K562 (cell line): Measurements from ENCODE around the gene MYO6. TPM values are rescaled to one million over a fixed set of nuclear protein-coding genes. Genes with fewer than 3 reads are reported as not detected.

Source experiments
- ATAC-seq: fragments of 200-7000 bp; cut with Tn5 transposase; 3 replicates; pipeline ENCODE4 v1.9.1; 2020; ENCODE audit warnings: moderate library complexity
- BruUV-seq: library from RNA; stranded (reverse); fragments of 400-500 nt; replicated peaks from 2 replicates; lab custom pipeline; 2021; lab: Mats Ljungman, UMichigan
- CTCF ChIA-PET: fragments of 300-600 bp; formaldehyde crosslinking; extraction: SDS; loops from one replicate; lab custom pipeline; 2021; ENCODE audit warnings: low intra/inter-chr PET ratio; lab: Yijun Ruan, JAX
- POLR2A ChIA-PET: fragments of 300-600, 350-650 bp; sonication (Branson Sonifier 250); formaldehyde crosslinking; extraction: SDS; loops from one replicate; lab custom pipeline; 2021; ENCODE audit warnings: antibody characterized with exemption, inconsistent platforms; lab: Yijun Ruan, JAX
- DNase-seq, 4 experiments: peaks; one replicate each; pipeline versions ENCODE4 v3.0.0 to v3.0.0-alpha.2; 2011 to 2018; ENCODE audit warnings: low spot score in 3 of 4, mixed read lengths in 3 of 4; ENCODE audit errors: extremely low read depth in 1 of 4
- FAIRE-seq: peaks from 2 replicates; lab custom pipeline; 2011; peaks lifted over from hg19 to GRCh38; lab: Jason Lieb, UNC
- H2AFZ ChIP-seq: 2 replicates; pipeline ENCODE4 v1.6.0; 2011; ENCODE audit warnings: low read depth, low read length, control low read depth, inconsistent platforms
- H3K27ac ChIP-seq: fragments of 200-600 bp; 3 replicates; pipeline ENCODE4 v1.8.0; 2011; ENCODE audit warnings: low read depth, mild to moderate bottlenecking, control low read depth, inconsistent platforms, low read length, moderate library complexity, mixed read lengths; ENCODE audit errors: extremely low read depth
- H3K27me3 ChIP-seq, 2 experiments: fragments of 300-600 bp in 1 of 2; 2 replicates in 1 of 2; 3 replicates in 1 of 2; pipeline versions ENCODE4 v1.6.0 to v1.8.0; 2011; ENCODE audit warnings: inconsistent platforms in 2 of 2, low read length in 2 of 2, mild to moderate bottlenecking in 1 of 2, mixed read lengths in 1 of 2, moderate library complexity in 1 of 2; ENCODE audit not compliant: control insufficient read depth in 2 of 2, insufficient read depth in 2 of 2
- H3K36me3 ChIP-seq: fragments of 300-600 bp; 3 replicates; pipeline ENCODE4 v1.8.0; 2011; ENCODE audit warnings: mild to moderate bottlenecking, low read length, inconsistent platforms; ENCODE audit not compliant: control insufficient read depth, insufficient read depth
- H3K4me1 ChIP-seq, 2 experiments: fragments of 200-600 bp in 1 of 2; replicated peaks in 1 of 2; 2 replicates in 1 of 2; 3 replicates in 1 of 2; pipeline versions ENCODE4 v1.5.1 to v1.8.0; 2011; ENCODE audit warnings: inconsistent platforms in 2 of 2, low read length in 2 of 2, mild to moderate bottlenecking in 1 of 2, mixed read lengths in 1 of 2, moderate library complexity in 1 of 2; ENCODE audit not compliant: control insufficient read depth in 2 of 2, insufficient read depth in 2 of 2
- H3K4me2 ChIP-seq: 2 replicates; pipeline ENCODE4 v1.6.1; 2011; ENCODE audit warnings: low read length, control low read depth, inconsistent platforms, mixed read lengths; ENCODE audit not compliant: insufficient read depth
- H3K4me3 ChIP-seq: fragments of 200-600 bp; sonication (generic), shearing (Covaris generic); 2 replicates; pipeline ENCODE4 v1.5.1; 2016; ENCODE audit warnings: control low read depth, inconsistent platforms
- H3K79me2 ChIP-seq: fragments of 200-600 bp; 3 replicates; pipeline ENCODE4 v1.8.0; 2011; ENCODE audit warnings: low read length, inconsistent platforms; ENCODE audit not compliant: control insufficient read depth, insufficient read depth
- H3K9ac ChIP-seq, 2 experiments: 2 replicates each; pipeline versions ENCODE4 v1.6.0 to v1.6.1; 2011; ENCODE audit warnings: low read depth in 2 of 2, low read length in 2 of 2, control low read depth in 1 of 2, inconsistent platforms in 1 of 2, mild to moderate bottlenecking in 1 of 2, mixed read lengths in 1 of 2; ENCODE audit not compliant: insufficient read depth in 1 of 2
- H3K9me1 ChIP-seq: one replicate; pipeline ENCODE4 v1.6.0; 2011; ENCODE audit warnings: inconsistent platforms, mild to moderate bottlenecking, low read length, moderate library complexity; ENCODE audit not compliant: control insufficient read depth, insufficient read depth
- H3K9me3 ChIP-seq: replicated peaks from 2 replicates; pipeline ENCODE4 v1.5.1; 2011; ENCODE audit warnings: low read depth, low read length, inconsistent platforms; ENCODE audit not compliant: control insufficient read depth, insufficient read depth
- H4K20me1 ChIP-seq: replicated peaks from 2 replicates; pipeline ENCODE4 v1.6.1; 2011; ENCODE audit warnings: low read length, inconsistent platforms, mixed read lengths; ENCODE audit not compliant: control insufficient read depth, insufficient read depth
- BRD4 ChIP-seq: fragments of 200-600 bp; sonication (generic); IDR thresholded peaks from 2 replicates; pipeline ENCODE4 v1.6.1; 2017; ENCODE audit warnings: inconsistent platforms
- HIVEP1 ChIP-seq: fragments of 250-450 bp; sonication (Bioruptor Pico); IDR thresholded peaks from 2 replicates; pipeline ENCODE4 v1.4.0; 2020; ENCODE audit warnings: mild to moderate bottlenecking
- NFIC ChIP-seq: fragments of 450-650 bp; IDR thresholded peaks from 2 replicates; pipeline ENCODE4 v1.6.1; 2017; ENCODE audit warnings: mild to moderate bottlenecking, inconsistent platforms
- RBM15 ChIP-seq: fragments of 200-400 bp; formaldehyde crosslinking; IDR thresholded peaks from 2 replicates; pipeline ENCODE4 v1.6.1; 2018; ENCODE audit warnings: mild to moderate bottlenecking, low read length, moderate library complexity; ENCODE audit not compliant: insufficient read depth
- WGBS: fragments of 100-300 bp; shearing (Covaris generic); methylation state at CpG from one replicate; pipeline ENCODE4 v1.1.6; 2016; ENCODE audit warnings: low coverage, mixed read lengths; ENCODE audit not compliant: insufficient coverage; ENCODE audit errors: missing lambda C conversion rate; 5-methylcytosine and 5-hydroxymethylcytosine counted together
- in situ Hi-C: fragments of 300-500 bp; cut with MboI; formaldehyde crosslinking; loops from 4 replicates; pipeline ENCODE4 v1.15.0; 2018; ENCODE audit warnings: inconsistent platforms, mixed read lengths
- intact Hi-C: fragments of 100-400 bp; cut with micrococcal nuclease; formaldehyde crosslinking; loops from 2 replicates; pipeline ENCODE4 v1.14.2; 2022
- polyA plus RNA-seq, 8 experiments: library from polyadenylated mRNA; depleted of rRNA in 4 of 8; stranded (reverse) in 5 of 8; unstranded in 3 of 8; fragments of >200 nt; fragmentation: Nextera tagmentation in 2 of 8; fragmentation: Illumina TruSeq in 1 of 8; extraction: Ambion mirVana in 2 of 8; extraction: Trizol in 1 of 8; gene quantifications; 2 replicates each; pipeline versions ENCODE4 v1.2.1 to v1.2.3, GENCODE V29; 2011 to 2014; ENCODE audit warnings: inconsistent platforms in 1 of 8, missing spikeins in 1 of 8
- total RNA-seq, 7 experiments: library from RNA; depleted of rRNA in 6 of 7; stranded (reverse); fragments of >200 nt in 6 of 7; fragmentation: Illumina TruSeq in 2 of 7; extraction: Trizol in 2 of 7; gene quantifications; 2 replicates each; pipeline versions ENCODE4 v1.2.1 to v1.2.3, GENCODE V29; 2011 to 2021; ENCODE audit warnings: low replicate concordance in 1 of 7

The MYO6 gene
- total and polyA plus RNA-seq, 9 of the 15 experiments (the other 6 are each of a cell fraction or from before 2014, with no cell fraction given): 1.3 to 5.5 (median 2.7) TPM

DNA sequence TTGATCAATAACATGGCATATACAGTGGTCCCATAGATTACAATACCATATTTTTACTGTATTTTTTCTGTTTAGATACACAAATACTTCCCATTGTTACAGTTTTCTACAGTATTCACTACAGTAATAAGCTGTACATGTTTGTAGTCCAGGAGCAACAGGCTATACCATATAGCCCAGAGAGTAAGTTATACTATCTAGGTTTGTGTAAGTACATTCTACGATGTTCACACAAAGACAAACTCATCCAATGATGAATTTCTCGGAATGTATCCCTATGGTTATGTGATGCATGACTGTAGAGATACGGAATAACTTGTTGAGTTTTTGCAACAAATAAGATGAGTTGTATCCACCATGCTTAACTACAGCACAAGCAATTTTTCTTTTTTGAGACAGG, 3.6 kb upstream of the MYO6 start (continued):
- no peak for TF ChIP-seq HIVEP1 (CRISPR knock-in tag)

DNA sequence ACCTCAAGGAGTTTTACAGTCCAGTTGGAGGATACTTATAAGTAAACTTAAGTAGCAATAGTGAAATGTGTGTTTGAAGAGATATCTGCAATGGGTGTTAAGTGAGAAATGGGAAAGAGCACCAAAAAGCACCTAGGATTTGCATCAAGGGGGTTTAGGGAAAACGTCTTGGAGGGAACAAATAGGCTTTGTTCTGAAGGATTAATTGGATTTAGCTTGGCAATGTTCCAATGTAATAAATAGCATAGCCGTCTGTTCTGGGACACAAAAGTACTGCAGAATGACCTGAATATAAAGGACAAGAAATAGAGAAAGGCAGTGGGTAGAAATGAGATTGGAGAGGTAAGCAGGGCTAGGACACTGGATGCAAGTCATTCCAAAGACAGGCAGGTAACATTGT, 2.8 kb upstream of the MYO6 start:
- DNase-seq (no peak), ATAC-seq (no peak)
- POLR2A ChIA-PET: no interaction called here
- no peak overlapping the region for H3K27ac ChIP-seq
- WGBS: 0% methylated on average over 2 of the region's 2 CpGs
- H3K4me3 ChIP-seq: no peak overlapping the region
- H3K27me3 ChIP-seq: peaks cover 7 to 29% of the 10 kb centered on the region in 2 experiments; a peak in 4 of 5 replicates
- no peak overlapping the region for H3K9ac ChIP-seq
- in situ Hi-C loops: no loop called here
- H3K9me1 ChIP-seq: no peaks in the 10 kb centered on the region
- intact Hi-C loops: no loop called here
- no peak overlapping the region for H2AFZ ChIP-seq
- no peaks in the 10 kb centered on the region for H4K20me1 ChIP-seq
- H3K4me2 ChIP-seq: no peak overlapping the region
- BruUV-seq: no TSS peak
- H3K79me2 ChIP-seq: no peaks in the 10 kb centered on the region
- H3K9me3 ChIP-seq: no peaks in the 10 kb centered on the region
- TF ChIP-seq BRD4 (no peak), NFIC (peak; percentile 31), RBM15 (no peak)
- TF ChIP-seq, all 486 proteins: peak for 1
- no peaks in the 10 kb centered on the region for H3K36me3 ChIP-seq
- FAIRE-seq: no peak
- CTCF ChIA-PET: no interaction called here
- H3K4me1 ChIP-seq: peaks cover 0 to 14% of the 10 kb centered on the region in 2 experiments; a peak in 2 of 5 replicates
